HG03196 (cell line): ENCODE measurements around the gene CCNQ.

Source experiments
- ATAC-seq: cut with Tn5 transposase; IDR thresholded peaks from one replicate; pipeline ENCODE4 v1.9.1; 2021; ENCODE audit not compliant: unreplicated experiment

CCNQ gene

GRCh38 chrX:153539979-153540358 lies 59.0 kb downstream of the CCNQ start:
- no peak for ATAC-seq

- ATAC-seq = no peak
Measured at GRCh38 chrX:153539171-153539978, 59.6 kb downstream of the CCNQ start.

- ATAC-seq = no peak
Measured at GRCh38 chrX:153538424-153538823, 60.5 kb downstream of the CCNQ start.
